H1 (cell line): ENCODE measurements around the gene RPS6KB2. TPM values are rescaled to one million over a fixed set of nuclear protein-coding genes. Genes with fewer than 3 reads are reported as not detected.

Experiments used
- CTCF ChIA-PET: fragments of 300-600 bp; sonication (Branson Sonifier 250); formaldehyde crosslinking; loops from one replicate; lab custom pipeline; 2021; ENCODE audit not compliant: partially characterized antibody; lab: Charles Lee
- POLR2A ChIA-PET: fragments of 300-600 bp; sonication (Branson Sonifier 250); formaldehyde crosslinking; loops from one replicate; lab custom pipeline; 2021; ENCODE audit warnings: inconsistent platforms; ENCODE audit not compliant: partially characterized antibody; lab: Charles Lee
- DNase-seq, 2 experiments: peaks; one replicate each; pipeline versions ENCODE4 v3.0.0 to v3.0.0-alpha.2; 2010 to 2022; ENCODE audit warnings: low spot score in 2 of 2, low read depth in 1 of 2, mixed read lengths in 1 of 2
- FAIRE-seq: peaks from 2 replicates; lab custom pipeline; 2011; peaks lifted over from hg19 to GRCh38; lab: Jason Lieb, UNC
- H2AFZ ChIP-seq: 2 replicates; pipeline ENCODE4 v1.8.1; 2012; ENCODE audit warnings: low read length, inconsistent platforms
- H2AK5ac ChIP-seq: 2 replicates; pipeline ENCODE4 v1.6.1; 2013; ENCODE audit warnings: low read depth, low read length
- H2BK120ac ChIP-seq: replicated peaks from 2 replicates; pipeline ENCODE3; 2013; ENCODE audit warnings: low read depth, low read length, inconsistent platforms
- H2BK12ac ChIP-seq: 2 replicates; pipeline ENCODE4 v1.6.1; 2013; ENCODE audit warnings: low read depth, low read length
- H2BK15ac ChIP-seq: 2 replicates; pipeline ENCODE4 v1.6.1; 2013; ENCODE audit warnings: low read length
- H2BK20ac ChIP-seq: 2 replicates; pipeline ENCODE4 v1.6.1; 2013; ENCODE audit warnings: low read length
- H2BK5ac ChIP-seq: 2 replicates; pipeline ENCODE4 v1.6.1; 2013; ENCODE audit warnings: low read depth, low read length
- H3K14ac ChIP-seq: 2 replicates; pipeline ENCODE4 v1.6.1; 2013; ENCODE audit warnings: inconsistent platforms; ENCODE audit not compliant: insufficient read length
- H3K18ac ChIP-seq: 2 replicates; pipeline ENCODE4 v1.6.1; 2013; ENCODE audit warnings: low read length; ENCODE audit errors: extremely low read depth
- H3K23ac ChIP-seq: 2 replicates; pipeline ENCODE4 v1.6.1; 2013; ENCODE audit warnings: inconsistent platforms; ENCODE audit not compliant: insufficient read length
- H3K23me2 ChIP-seq: 2 replicates; pipeline ENCODE4 v1.6.1; 2013; ENCODE audit warnings: low read depth, low read length
- H3K27ac ChIP-seq: 2 replicates; pipeline ENCODE4 v1.6.1; 2011; ENCODE audit warnings: low read depth, low read length, inconsistent platforms
- H3K27me3 ChIP-seq, 4 experiments: replicated peaks in 1 of 4; 1 replicate in 1 of 4; 2 replicates in 3 of 4; pipeline versions ENCODE4 v1.6.1 to v1.8.1; 2011 to 2013; ENCODE audit warnings: low read length in 3 of 4, mild to moderate bottlenecking in 3 of 4, inconsistent platforms in 2 of 4, mixed read lengths in 2 of 4, moderate library complexity in 1 of 4; ENCODE audit not compliant: control insufficient read depth in 3 of 4, insufficient read depth in 3 of 4; ENCODE audit errors: extremely low read depth in 1 of 4
- H3K36me3 ChIP-seq, 4 experiments: 2 replicates each; pipeline versions ENCODE4 v1.6.1 to v1.8.1; 2011 to 2013; ENCODE audit warnings: mild to moderate bottlenecking in 4 of 4, low read length in 3 of 4, moderate library complexity in 2 of 4, control low read depth in 1 of 4, inconsistent platforms in 1 of 4; ENCODE audit not compliant: insufficient read depth in 4 of 4, control insufficient read depth in 2 of 4
- H3K4ac ChIP-seq: replicated peaks from 2 replicates; pipeline ENCODE3; 2013; ENCODE audit warnings: low read length, low read depth, mixed read lengths, inconsistent platforms; ENCODE audit not compliant: insufficient read length
- H3K4me1 ChIP-seq, 4 experiments: replicated peaks in 1 of 4; 1 replicate in 1 of 4; 2 replicates in 3 of 4; pipeline versions ENCODE4 v1.6.1 to v1.8.1; 2011 to 2013; ENCODE audit warnings: low read length in 3 of 4, inconsistent platforms in 2 of 4, mixed read lengths in 1 of 4; ENCODE audit not compliant: insufficient read depth in 4 of 4, control insufficient read depth in 3 of 4
- H3K4me2 ChIP-seq, 2 experiments: 2 replicates each; pipeline versions ENCODE4 v1.6.1 to v1.8.1; 2011 to 2013; ENCODE audit warnings: low read depth in 2 of 2, low read length in 2 of 2, control low read depth in 1 of 2, inconsistent platforms in 1 of 2, mild to moderate bottlenecking in 1 of 2; ENCODE audit not compliant: insufficient read depth in 1 of 2
- H3K4me3 ChIP-seq, 4 experiments: fragments of 200-600, 300-600 bp in 1 of 4; sonication (generic), shearing (Covaris generic), sonication (Bioruptor Twin) in 1 of 4; 2 replicates each; pipeline versions ENCODE4 v1.5.1 to v1.8.1; 2011 to 2016; ENCODE audit warnings: low read length in 4 of 4, low read depth in 3 of 4, control low read depth in 2 of 4, inconsistent platforms in 2 of 4, mild to moderate bottlenecking in 2 of 4, mixed read lengths in 1 of 4, moderate library complexity in 1 of 4; ENCODE audit not compliant: insufficient read depth in 2 of 4; ENCODE audit errors: extremely low read depth in 1 of 4
- H3K56ac ChIP-seq: replicated peaks from 2 replicates; pipeline ENCODE3; 2013; ENCODE audit warnings: low read depth, mild to moderate bottlenecking, mixed read lengths, low read length, inconsistent platforms; ENCODE audit not compliant: insufficient read length
- H3K79me1 ChIP-seq: 2 replicates; pipeline ENCODE4 v1.6.1; 2013; ENCODE audit warnings: low read depth, low read length, control low read depth
- H3K79me2 ChIP-seq, 2 experiments: 2 replicates each; pipeline versions ENCODE4 v1.6.1 to v1.8.1; 2012 to 2013; ENCODE audit warnings: low read length in 2 of 2, mild to moderate bottlenecking in 2 of 2, inconsistent platforms in 1 of 2; ENCODE audit not compliant: insufficient read depth in 2 of 2, control insufficient read depth in 1 of 2
- H3K9ac ChIP-seq, 4 experiments: replicated peaks in 1 of 4; 1 replicate in 1 of 4; 2 replicates in 3 of 4; pipeline versions ENCODE4 v1.6.1 to v1.8.1; 2011 to 2013; ENCODE audit warnings: low read depth in 3 of 4, low read length in 3 of 4, control low read depth in 2 of 4, mild to moderate bottlenecking in 2 of 4, moderate library complexity in 2 of 4, inconsistent platforms in 1 of 4; ENCODE audit errors: extremely low read depth in 1 of 4
- H3K9me3 ChIP-seq, 2 experiments: 2 replicates each; pipeline versions ENCODE4 v1.6.1 to v1.8.1; 2012 to 2013; ENCODE audit warnings: mild to moderate bottlenecking in 2 of 2, moderate library complexity in 2 of 2, control low read depth in 1 of 2, inconsistent platforms in 1 of 2, low read depth in 1 of 2, low read length in 1 of 2, mixed read lengths in 1 of 2; ENCODE audit not compliant: insufficient read depth in 2 of 2
- H4K20me1 ChIP-seq, 2 experiments: replicated peaks in 1 of 2; 2 replicates each; pipeline versions ENCODE3 to v1.8.1; 2011 to 2013; ENCODE audit warnings: inconsistent platforms in 2 of 2, low read length in 2 of 2, mild to moderate bottlenecking in 1 of 2; ENCODE audit not compliant: insufficient read depth in 2 of 2, control insufficient read depth in 1 of 2
- H4K5ac ChIP-seq: 2 replicates; pipeline ENCODE4 v1.6.1; 2013; ENCODE audit warnings: low read length, low read depth, mixed read lengths, inconsistent platforms; ENCODE audit not compliant: insufficient read length
- H4K8ac ChIP-seq: 2 replicates; pipeline ENCODE4 v1.8.0; 2013; ENCODE audit warnings: mild to moderate bottlenecking, moderate library complexity, low read length, inconsistent platforms; ENCODE audit not compliant: insufficient read depth; ENCODE audit errors: extremely low read depth
- H4K91ac ChIP-seq: replicated peaks from 2 replicates; pipeline ENCODE3; 2013; ENCODE audit warnings: low read length, mixed read lengths, inconsistent platforms; ENCODE audit not compliant: insufficient read length
- CHD1 ChIP-seq: IDR thresholded peaks from 2 replicates; pipeline ENCODE4 v1.6.1; 2012; ENCODE audit warnings: low read depth, low read length, improper control_type of control experiment
- KDM4A ChIP-seq: IDR thresholded peaks from one replicate; pipeline ENCODE4 v1.7.1; 2012; ENCODE audit warnings: low read depth, mild to moderate bottlenecking, moderate library complexity, low read length, inconsistent platforms; ENCODE audit not compliant: severe bottlenecking
- SP4 ChIP-seq: IDR thresholded peaks from 2 replicates; pipeline ENCODE4 v1.6.1; 2012; ENCODE audit warnings: low read length, inconsistent platforms
- TAF1 ChIP-seq: IDR thresholded peaks from 2 replicates; pipeline ENCODE4 v1.6.1; 2011; ENCODE audit warnings: mild to moderate bottlenecking, low read depth, low read length
- TBP ChIP-seq: IDR thresholded peaks from 2 replicates; pipeline ENCODE4 v1.6.1; 2011; ENCODE audit warnings: low read depth, low read length, improper control_type of control experiment
- USF2 ChIP-seq: IDR thresholded peaks from 2 replicates; pipeline ENCODE4 v1.6.1; 2011; ENCODE audit warnings: low read length, improper control_type of control experiment
- WGBS, 2 experiments: shearing (Covaris generic) in 1 of 2; methylation state at CpG; one replicate each; pipeline versions ENCODE4 v1.1.6 to v1.1.7; 2013 to 2015; ENCODE audit warnings: low lambda C conversion rate in 2 of 2, mixed read lengths in 2 of 2, inconsistent platforms in 1 of 2, low coverage in 1 of 2, missing lambda C conversion rate in 1 of 2; ENCODE audit not compliant: insufficient replicate concordance in 2 of 2, insufficient coverage in 1 of 2, insufficient read length in 1 of 2; ENCODE audit errors: extremely low coverage in 1 of 2, missing lambda C conversion rate in 1 of 2; 5-methylcytosine and 5-hydroxymethylcytosine counted together
- polyA plus RNA-seq, 7 experiments: library from polyadenylated mRNA; depleted of rRNA in 3 of 7; stranded (reverse) in 5 of 7; unstranded in 2 of 7; fragments of >200 nt in 5 of 7; fragments of 200-250 nt in 2 of 7; gene quantifications; 1 replicate in 5 of 7; 2 replicates in 1 of 7; 4 replicates in 1 of 7; pipeline versions ENCODE4 v1.2.1 to v1.2.3, GENCODE V29; 2011 to 2013; ENCODE audit warnings: missing spikeins in 2 of 7, mixed read lengths in 2 of 7
- total RNA-seq: library from RNA; stranded (reverse); fragmentation: NEBNext Ultra II Directional; extraction: Animal tissue kit (Norgen Biotek cat#: 25700); gene quantifications from 2 replicates; pipeline ENCODE4 v1.2.1, GENCODE V29; 2021

Gene RPS6KB2
- total and polyA plus RNA-seq, 2 of the 8 experiments (the other 6 are each of a cell fraction or from before 2014, with no cell fraction given): 41.0 to 47.1 TPM

GRCh38 chr11:67401495-67402191, 26.7 kb upstream of the RPS6KB2 start, which contains the start of gene PPP1CA:
TSS of gene PPP1CA (minus strand) at chr11:67401858. CDS start at chr11:67401782, 76 bp downstream.
- H4K8ac ChIP-seq: peak within 1 kb of the TSS; percentile 89
- 0 out of 2 replicates have a peak within 1 kb of the TSS, but pooled peaks have one; percentile 39 for H2BK12ac ChIP-seq
- peak within 1 kb of the TSS; percentile 79; the same call in 1 of the 2 replicates for H3K27ac ChIP-seq
- H4K20me1 ChIP-seq: peaks cover 0 to 10% of the 10 kb centered on the region in 2 experiments
- peak within 1 kb of the TSS; percentile 86 for H3K4me2 ChIP-seq
- H2AK5ac ChIP-seq: no peak within 1 kb of the TSS
- no peak within 1 kb of the TSS for H3K14ac ChIP-seq
- peak within 1 kb of the TSS; percentile 44 to 83 (median 68); a peak in 6 of 7 replicates for H3K9ac ChIP-seq
- H2AFZ ChIP-seq: peak within 1 kb of the TSS; percentile 98; the same call in 1 of the 2 replicates
- H2BK15ac ChIP-seq: peak within 1 kb of the TSS; percentile 97
- H3K9me3 ChIP-seq: no peaks in the 10 kb centered on the region
- H2BK20ac ChIP-seq: no peak within 1 kb of the TSS
- H3K23me2 ChIP-seq: peaks cover 4% of the 10 kb centered on the region; the same call in 1 of the 2 replicates
- H2BK5ac ChIP-seq: peak within 1 kb of the TSS; percentile 94
- CTCF ChIA-PET: interaction anchor here (0.7 to 4.9 kb wide), 27 partner anchors 10 to 204 kb away, joined by 3 to 25 read pairs (median 5); partner anchors contain the start of genes POLD4, RAD9A and RPS6KB2
- H4K5ac ChIP-seq: peak within 1 kb of the TSS; percentile 94
- no peak within 1 kb of the TSS for H3K23ac ChIP-seq
- peak within 1 kb of the TSS; percentile 59 for H3K56ac ChIP-seq
- H3K36me3 ChIP-seq: peaks cover 6 to 21% (median 18%) of the 10 kb centered on the region in 4 experiments; a peak in 6 of 8 replicates
- 0% methylated on average over 1 of the region's 73 CpGs; no CpG with 5 or more reads in 1 of the 2 experiments for WGBS, 2 experiments
- peaks cover 3% of the 10 kb centered on the region for H3K79me1 ChIP-seq
- FAIRE-seq: no peak
- peak; percentile 64 to 93 for DNase-seq
- H2BK120ac ChIP-seq: peak within 1 kb of the TSS; percentile 82
- H3K18ac ChIP-seq: peak within 1 kb of the TSS; percentile 60
- peak within 1 kb of the TSS; percentile 84 for H4K91ac ChIP-seq
- POLR2A ChIA-PET: interaction anchor here (0.8 to 4.3 kb wide), 22 partner anchors 10 to 178 kb away, joined by 3 to 31 read pairs (median 4); partner anchors contain the start of genes PTPRCAP, RAD9A, RPS6KB2 and SSH3
- H3K79me2 ChIP-seq: peaks cover 0 to 10% of the 10 kb centered on the region in 2 experiments; a peak in 2 of 4 replicates
- no peaks in the 10 kb centered on the region for H3K27me3 ChIP-seq
- peak within 1 kb of the TSS; percentile 44 to 98 (median 73) for H3K4me3 ChIP-seq
- H3K4ac ChIP-seq: peak within 1 kb of the TSS; percentile 100
- peaks cover 0 to 8% (median 4%) of the 10 kb centered on the region in 4 experiments; a peak in 5 of 7 replicates for H3K4me1 ChIP-seq
- TF ChIP-seq TAF1 (peak; percentile 74), CHD1 (no peak), SP4 (no peak), KDM4A (peak; percentile 68), USF2 (no peak), TBP (no peak)
